Caco-2 (cell line): ENCODE data around the gene CX3CR1. TPM values are rescaled to one million over a fixed set of nuclear protein-coding genes. Genes with fewer than 3 reads are reported as not detected.

Experiments used
- BruUV-seq: library from RNA; stranded (reverse); fragments of 400-500 nt; replicated peaks from 2 replicates; lab custom pipeline; 2021; lab: Mats Ljungman, UMichigan
- CTCF ChIA-PET: fragments of 300-600 bp; sonication (Branson Sonifier 250); formaldehyde crosslinking; loops from one replicate; lab custom pipeline; 2022; ENCODE audit warnings: antibody characterized with exemption; lab: Charles Lee
- POLR2A ChIA-PET: fragments of 300-600 bp; sonication (Branson Sonifier 250); formaldehyde crosslinking; loops from one replicate; lab custom pipeline; 2022; ENCODE audit warnings: antibody characterized with exemption; lab: Charles Lee
- DNase-seq, 2 experiments: peaks; one replicate each; pipeline versions ENCODE4 v3.0.0 to v3.0.0-alpha.2; 2020 to 2022
- H3K27me3 ChIP-seq: replicated peaks from 2 replicates; pipeline ENCODE4 v1.6.0; 2011; ENCODE audit warnings: low read length; ENCODE audit not compliant: control insufficient read depth, insufficient read depth
- H3K36me3 ChIP-seq: 2 replicates; pipeline ENCODE4 v1.5.1; 2011; ENCODE audit warnings: low read length; ENCODE audit not compliant: control insufficient read depth, insufficient read depth
- H3K4me1 ChIP-seq: fragments of 250-450 bp; sonication (Bioruptor Pico); 2 replicates; pipeline ENCODE4 v1.5.1; 2020; ENCODE audit warnings: mild to moderate bottlenecking
- H3K4me3 ChIP-seq: 2 replicates; pipeline ENCODE4 v1.5.1; 2011; ENCODE audit warnings: low read depth, mild to moderate bottlenecking, control low read depth, low read length
- H3K9me3 ChIP-seq: fragments of 250-450 bp; sonication (Bioruptor Pico); 2 replicates; pipeline ENCODE4 v1.5.1; 2020; ENCODE audit warnings: mild to moderate bottlenecking, moderate library complexity
- H3K27ac Mint-ChIP-seq: one replicate; pipeline ENCODE4 v1.8.0; 2022; ENCODE audit warnings: mixed read lengths; ENCODE audit not compliant: unreplicated experiment
- H3K27me3 Mint-ChIP-seq: one replicate; pipeline ENCODE4 v1.8.0; 2022; ENCODE audit warnings: mixed read lengths; ENCODE audit not compliant: insufficient read depth, unreplicated experiment
- H3K36me3 Mint-ChIP-seq: one replicate; pipeline ENCODE4 v1.8.0; 2022; ENCODE audit warnings: mild to moderate bottlenecking, mixed read lengths; ENCODE audit not compliant: insufficient read depth, unreplicated experiment
- H3K4me1 Mint-ChIP-seq: one replicate; pipeline ENCODE4 v1.8.0; 2022; ENCODE audit warnings: low read depth, mixed read lengths; ENCODE audit not compliant: unreplicated experiment
- H3K4me3 Mint-ChIP-seq: one replicate; pipeline ENCODE4 v1.8.0; 2022; ENCODE audit warnings: mild to moderate bottlenecking, moderate library complexity, mixed read lengths; ENCODE audit not compliant: unreplicated experiment
- H3K9me3 Mint-ChIP-seq: one replicate; pipeline ENCODE4 v1.8.0; 2022; ENCODE audit warnings: mixed read lengths; ENCODE audit not compliant: unreplicated experiment
- intact Hi-C: fragments of 100-400 bp; cut with micrococcal nuclease; formaldehyde crosslinking; loops from one replicate; pipeline ENCODE4 v1.10.0; 2022; ENCODE audit not compliant: unreplicated experiment
- total RNA-seq: library from RNA; stranded (reverse); gene quantifications from 2 replicates; pipeline ENCODE4 v1.2.3, GENCODE V29; 2022
- TF ChIP-seq, protein P1 (sequence below), 2 experiments: fragments of 200-600 bp in 1 of 2; IDR thresholded peaks; 1 replicate in 1 of 2; 2 replicates in 1 of 2; pipeline versions ENCODE4 v1.5.1 to v1.8.0; 2011 to 2022; ENCODE audit warnings: antibody characterized with exemption in 1 of 2, control low read depth in 1 of 2, inconsistent platforms in 1 of 2, low read depth in 1 of 2, low read length in 1 of 2, mild to moderate bottlenecking in 1 of 2, moderate library complexity in 1 of 2; ENCODE audit not compliant: insufficient read depth in 1 of 2, severe bottlenecking in 1 of 2, unreplicated experiment in 1 of 2

Gene CX3CR1
- total RNA-seq, 1 experiment from 2014 or later = 0.61 TPM

GRCh38 chr3:39282057-39282456 is 2.2 kb upstream of the CX3CR1 start:
- no peaks in the 10 kb centered on the region for H3K36me3 ChIP-seq
- TF ChIP-seq, protein P1, sequence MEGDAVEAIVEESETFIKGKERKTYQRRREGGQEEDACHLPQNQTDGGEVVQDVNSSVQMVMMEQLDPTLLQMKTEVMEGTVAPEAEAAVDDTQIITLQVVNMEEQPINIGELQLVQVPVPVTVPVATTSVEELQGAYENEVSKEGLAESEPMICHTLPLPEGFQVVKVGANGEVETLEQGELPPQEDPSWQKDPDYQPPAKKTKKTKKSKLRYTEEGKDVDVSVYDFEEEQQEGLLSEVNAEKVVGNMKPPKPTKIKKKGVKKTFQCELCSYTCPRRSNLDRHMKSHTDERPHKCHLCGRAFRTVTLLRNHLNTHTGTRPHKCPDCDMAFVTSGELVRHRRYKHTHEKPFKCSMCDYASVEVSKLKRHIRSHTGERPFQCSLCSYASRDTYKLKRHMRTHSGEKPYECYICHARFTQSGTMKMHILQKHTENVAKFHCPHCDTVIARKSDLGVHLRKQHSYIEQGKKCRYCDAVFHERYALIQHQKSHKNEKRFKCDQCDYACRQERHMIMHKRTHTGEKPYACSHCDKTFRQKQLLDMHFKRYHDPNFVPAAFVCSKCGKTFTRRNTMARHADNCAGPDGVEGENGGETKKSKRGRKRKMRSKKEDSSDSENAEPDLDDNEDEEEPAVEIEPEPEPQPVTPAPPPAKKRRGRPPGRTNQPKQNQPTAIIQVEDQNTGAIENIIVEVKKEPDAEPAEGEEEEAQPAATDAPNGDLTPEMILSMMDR (IDR thresholded peaks at IDR 0.05; ENCODE audit: insufficient read depth in 1 of 2, low read depth in 1 of 2, low read length in 1 of 2, severe bottlenecking in 1 of 2, unreplicated experiment in 1 of 2) = no peak
- Mint-ChIP-seq H3K27me3 (peaks cover 2% of the 10 kb centered on the region), H3K36me3 (no peaks in the 10 kb centered on the region), H3K4me1 (no peaks in the 10 kb centered on the region), H3K9me3 (no peaks in the 10 kb centered on the region), H3K4me3 (no peak overlapping the region), H3K27ac (no peak overlapping the region)
- H3K9me3 ChIP-seq = no peaks in the 10 kb centered on the region
- no peak for DNase-seq
- no peak overlapping the region for H3K4me3 ChIP-seq
- intact Hi-C loops = no loop called here
- BruUV-seq = no TSS peak
- peaks cover 3% of the 10 kb centered on the region; the same call in 1 of the 2 replicates for H3K4me1 ChIP-seq
- CTCF ChIA-PET = no interaction called here
- POLR2A ChIA-PET = no interaction called here
- H3K27me3 ChIP-seq = no peaks in the 10 kb centered on the region

GRCh38 chr3:39281533-39281932 is 1.7 kb upstream of the CX3CR1 start:
- H3K36me3 ChIP-seq = no peaks in the 10 kb centered on the region
- Mint-ChIP-seq H3K4me1 (no peaks in the 10 kb centered on the region), H3K9me3 (no peaks in the 10 kb centered on the region), H3K4me3 (no peak overlapping the region), H3K36me3 (no peaks in the 10 kb centered on the region), H3K27me3 (peaks cover 2% of the 10 kb centered on the region), H3K27ac (no peak overlapping the region)
- DNase-seq = no peak
- 0 out of 2 replicates have a peak, but pooled peaks cover 3% of the 10 kb centered on the region for H3K4me1 ChIP-seq
- CTCF ChIA-PET = no interaction called here
- POLR2A ChIA-PET = no interaction called here
- no peaks in the 10 kb centered on the region for H3K27me3 ChIP-seq
- no TSS peak for BruUV-seq
- no peak overlapping the region for H3K4me3 ChIP-seq
- no peaks in the 10 kb centered on the region for H3K9me3 ChIP-seq
- TF ChIP-seq, protein P1 (IDR thresholded peaks at IDR 0.05; ENCODE audit: insufficient read depth in 1 of 2, low read depth in 1 of 2, low read length in 1 of 2, severe bottlenecking in 1 of 2, unreplicated experiment in 1 of 2) = no peak
- intact Hi-C loops = no loop called here

GRCh38 chr3:39280571-39280970 is 735 bp upstream of the CX3CR1 start:
- no peaks in the 10 kb centered on the region for H3K9me3 ChIP-seq
- no peak for DNase-seq
- ChIA-PET POLR2A (no interaction called here), CTCF (interaction anchor here (0.8 to 1.5 kb wide), 3 partner anchors 8 to 152 kb away, joined by 3 to 9 read pairs (median 5); no protein-coding TSS in a partner anchor)
- Mint-ChIP-seq H3K9me3 (peaks cover 4% of the 10 kb centered on the region), H3K36me3 (no peaks in the 10 kb centered on the region), H3K4me3 (no peak overlapping the region), H3K4me1 (peaks cover 7% of the 10 kb centered on the region), H3K27me3 (peaks cover 2% of the 10 kb centered on the region), H3K27ac (no peak overlapping the region)
- H3K4me1 ChIP-seq = peaks cover 8% of the 10 kb centered on the region; the same call in 1 of the 2 replicates
- no peak overlapping the region for H3K4me3 ChIP-seq
- TF ChIP-seq, protein P1 (IDR thresholded peaks at IDR 0.05; ENCODE audit: insufficient read depth in 1 of 2, low read depth in 1 of 2, low read length in 1 of 2, severe bottlenecking in 1 of 2, unreplicated experiment in 1 of 2) = no peak
- no TSS peak for BruUV-seq
- H3K36me3 ChIP-seq = no peaks in the 10 kb centered on the region
- no peaks in the 10 kb centered on the region for H3K27me3 ChIP-seq
- intact Hi-C loops = no loop called here
